T-helper 1 cell (primary cell): Measurements from ENCODE around the gene BTG4.

Source experiments
- DNase-seq, 5 donors: peaks; one replicate each; pipeline ENCODE4 v3.0.0-alpha.2; 2012 to 2020

Gene BTG4

DNA sequence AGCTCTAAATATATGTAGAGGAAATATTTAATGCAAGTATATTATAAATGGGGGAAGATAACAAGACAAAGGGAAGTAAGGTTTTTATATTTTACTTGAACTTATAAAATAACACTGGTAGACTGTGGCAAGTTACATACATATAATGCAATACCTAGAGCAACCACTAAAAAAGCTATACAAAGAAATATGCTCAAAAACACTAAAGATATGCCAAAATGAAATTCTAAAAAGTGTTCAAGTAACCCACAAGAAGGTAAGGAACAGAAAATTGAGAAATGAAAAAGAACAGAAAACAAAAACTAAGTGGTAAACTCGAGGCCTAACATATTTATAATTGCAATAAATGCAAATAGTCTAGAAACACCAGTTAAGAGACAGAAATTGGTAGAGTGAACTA is 32.5 kb downstream of the BTG4 start:
- DNase-seq, result no peak

DNA sequence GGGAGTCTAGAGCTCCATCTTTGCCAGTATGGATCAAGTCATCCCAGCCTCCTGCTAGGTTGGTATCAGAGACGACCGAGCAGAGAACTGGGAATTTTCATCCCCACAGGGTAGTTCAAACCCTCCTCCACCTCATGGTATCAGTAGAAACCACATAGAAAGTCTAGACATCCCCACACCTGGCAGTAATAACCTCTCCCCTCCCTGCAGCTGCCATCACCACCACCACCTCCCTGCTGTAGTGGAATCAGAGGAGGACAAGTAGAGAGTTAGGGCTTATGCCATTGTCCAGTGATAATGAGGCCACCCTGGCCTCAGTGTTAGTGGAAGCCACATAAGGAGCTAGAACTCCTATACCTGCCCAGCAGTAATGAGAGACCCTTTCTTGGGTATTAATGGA is 34.3 kb downstream of the BTG4 start:
- DNase-seq, result no peak

DNA sequence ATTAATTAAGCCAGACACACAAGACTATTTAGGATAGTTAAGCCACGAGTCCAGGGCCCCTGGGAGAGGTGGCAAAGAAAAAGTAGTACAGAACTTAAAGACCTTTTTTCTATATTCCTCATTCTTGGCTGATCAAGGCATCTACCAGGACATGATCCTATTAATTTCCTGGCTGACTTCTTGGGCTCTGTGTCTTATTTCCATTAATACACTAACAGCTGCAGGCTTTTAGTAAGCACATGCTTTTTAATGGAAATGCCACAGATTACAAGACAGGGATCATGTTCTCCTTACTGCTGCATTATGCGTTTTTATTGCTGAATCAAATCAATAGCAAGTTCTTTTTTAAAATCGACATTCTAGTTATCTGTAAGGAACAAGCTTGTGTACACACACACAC is 35.2 kb downstream of the BTG4 start:
- no peak for DNase-seq

DNA sequence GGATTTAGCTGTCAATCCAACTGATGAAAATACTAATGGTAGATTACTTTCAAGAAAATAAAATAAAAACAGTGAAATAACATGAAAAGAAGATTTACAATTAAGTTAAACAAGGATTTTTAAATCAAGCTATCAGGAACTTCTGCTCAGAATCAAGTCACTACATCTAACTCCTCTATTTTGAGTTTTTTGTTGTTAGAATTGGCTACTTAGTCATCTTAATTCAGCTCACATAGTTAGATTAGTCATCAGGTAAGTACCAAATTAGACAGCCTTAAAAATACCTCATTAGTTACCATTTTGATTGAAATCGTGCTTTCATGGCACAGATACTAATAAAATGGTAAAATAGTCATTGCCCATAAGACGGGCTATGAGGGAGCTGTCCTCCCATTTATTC is 35.8 kb downstream of the BTG4 start:
- no peak for DNase-seq

DNA sequence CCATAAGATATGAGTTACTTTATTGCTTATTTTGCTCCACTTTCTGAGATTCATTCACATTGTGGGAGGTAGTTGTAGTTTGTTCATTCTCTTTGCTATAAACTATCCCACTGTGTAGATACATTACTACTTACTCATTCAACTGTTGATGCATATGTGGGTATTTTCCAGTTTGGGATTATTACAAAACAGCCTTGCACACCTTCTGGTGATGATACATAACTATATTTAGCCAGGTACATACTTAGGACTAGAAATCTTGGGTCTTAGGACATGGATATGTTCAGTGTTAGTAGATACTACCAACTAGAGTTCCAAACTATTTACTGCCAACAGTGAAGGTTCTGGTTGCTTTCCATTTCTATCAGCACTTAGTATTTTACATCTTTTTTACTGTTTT is 37.8 kb downstream of the BTG4 start:
- no peak for DNase-seq

DNA sequence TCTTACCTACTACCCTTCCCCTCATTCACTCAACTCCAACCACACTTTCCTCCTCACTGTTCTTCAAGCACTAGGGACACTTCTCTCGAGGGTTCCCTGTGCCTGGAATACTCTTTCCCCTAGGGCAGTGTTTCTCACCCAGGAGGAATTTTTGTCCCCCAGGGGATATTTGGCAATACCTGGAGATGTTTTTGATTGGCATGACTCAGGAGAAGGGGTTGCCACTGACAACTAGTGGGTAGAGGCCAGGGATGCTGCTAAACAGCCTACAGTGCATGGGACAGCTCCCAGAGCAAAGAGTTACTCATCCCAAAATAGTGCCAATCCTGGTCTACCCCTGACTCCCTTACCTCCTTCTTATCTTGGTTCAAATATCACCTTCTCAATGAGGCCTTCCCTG is 40.0 kb downstream of the BTG4 start:
- DNase-seq, result no peak

DNA sequence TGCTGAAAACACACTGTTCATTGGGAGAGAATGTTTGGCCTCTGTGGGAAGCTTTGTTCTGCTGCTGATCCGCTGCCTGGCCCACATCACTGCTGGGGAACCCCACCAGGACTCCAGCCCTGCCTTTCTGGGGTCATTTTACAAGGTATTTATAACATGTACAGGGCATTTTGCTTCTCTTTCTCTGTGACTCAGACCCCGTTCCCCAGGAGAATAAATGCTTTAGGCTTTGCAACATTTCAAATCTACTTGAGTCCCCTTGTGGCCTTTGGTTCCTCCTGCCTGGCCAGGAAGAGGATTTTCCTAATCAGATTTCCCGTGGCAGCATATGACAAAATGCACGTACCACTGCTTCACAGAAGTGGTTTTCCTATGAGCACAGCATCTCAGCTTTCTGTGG is 43.0 kb downstream of the BTG4 start:
- DNase-seq, result no peak

DNA sequence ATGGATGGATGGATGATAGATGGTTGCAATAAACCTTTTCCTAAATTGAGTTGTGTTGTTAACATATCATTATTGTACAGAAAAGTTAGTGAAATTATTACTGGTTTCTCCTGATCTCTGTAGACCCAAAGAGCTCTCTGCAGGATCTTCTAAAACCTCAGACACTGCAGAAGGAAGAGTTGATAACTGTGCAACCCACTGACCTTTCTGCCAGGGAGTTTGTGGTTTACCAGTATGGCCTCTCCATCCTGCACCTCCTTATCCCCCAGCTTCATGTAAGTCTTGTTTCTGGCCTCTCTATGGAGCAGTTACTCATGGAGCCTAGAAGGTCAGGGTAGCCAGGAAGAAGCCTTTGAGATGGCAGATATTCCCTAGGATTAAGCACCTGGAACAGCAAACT is 45.6 kb downstream of the BTG4 start:
- DNase-seq, result no peak

DNA sequence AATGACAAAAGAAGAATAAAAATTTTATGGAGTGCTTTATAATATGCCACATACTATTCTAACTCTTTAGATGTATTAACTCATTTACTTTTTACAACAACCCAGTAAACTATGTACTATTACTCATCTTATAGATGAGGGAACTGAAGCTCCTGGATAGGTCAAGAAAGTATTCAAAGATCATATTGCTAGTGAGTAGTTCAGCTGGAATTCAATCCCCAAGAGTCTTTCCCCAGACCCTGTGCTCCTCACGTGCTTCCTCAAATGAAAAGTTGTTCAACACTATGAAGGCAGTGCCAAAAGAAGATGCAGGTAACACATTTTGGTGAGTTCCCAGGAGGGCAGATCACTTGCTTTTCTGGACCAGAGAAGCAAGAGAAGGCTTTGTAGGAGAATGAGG is 46.8 kb downstream of the BTG4 start:
- DNase-seq, result no peak

DNA sequence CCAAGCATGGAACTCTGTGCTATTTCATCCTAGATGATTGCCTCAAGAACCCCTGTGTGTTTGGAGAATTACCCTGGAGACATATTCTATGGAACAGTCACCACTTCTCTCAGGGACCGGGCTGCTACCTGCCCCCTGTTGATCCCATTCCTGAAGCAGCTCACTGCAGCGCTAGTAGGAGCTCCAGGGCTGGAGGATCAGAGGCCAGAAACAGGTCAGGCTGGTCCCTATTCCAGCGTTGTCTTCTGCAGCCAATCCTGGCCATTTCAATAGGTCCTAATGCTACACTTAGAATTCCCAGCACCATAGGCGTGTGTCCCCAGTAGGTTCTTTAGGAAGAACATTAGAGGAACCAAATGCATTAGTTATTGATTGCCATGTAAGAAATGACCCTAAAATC is 48.9 kb downstream of the BTG4 start:
- no peak for DNase-seq

DNA sequence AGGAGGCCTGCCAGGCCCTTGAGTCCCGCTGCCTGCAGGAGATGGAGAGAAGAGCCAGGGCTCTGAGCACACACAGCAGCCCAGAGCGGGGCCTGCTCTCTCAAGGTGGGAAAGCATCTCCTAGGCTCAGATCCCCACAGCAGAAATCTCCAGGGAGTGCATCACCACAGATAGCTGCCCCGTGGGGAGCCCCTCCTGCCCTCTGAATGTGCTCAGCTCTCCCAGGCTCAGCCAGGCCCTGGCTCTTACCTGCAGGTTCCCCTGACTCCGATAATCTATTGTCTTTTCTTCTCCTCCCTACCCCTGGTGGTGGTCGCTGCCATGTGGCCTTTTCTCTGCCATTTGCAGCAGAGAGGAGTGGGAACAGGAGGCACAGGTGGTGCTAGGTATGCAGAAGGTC is 49.9 kb downstream of the BTG4 start:
- DNase-seq, result no peak

DNA sequence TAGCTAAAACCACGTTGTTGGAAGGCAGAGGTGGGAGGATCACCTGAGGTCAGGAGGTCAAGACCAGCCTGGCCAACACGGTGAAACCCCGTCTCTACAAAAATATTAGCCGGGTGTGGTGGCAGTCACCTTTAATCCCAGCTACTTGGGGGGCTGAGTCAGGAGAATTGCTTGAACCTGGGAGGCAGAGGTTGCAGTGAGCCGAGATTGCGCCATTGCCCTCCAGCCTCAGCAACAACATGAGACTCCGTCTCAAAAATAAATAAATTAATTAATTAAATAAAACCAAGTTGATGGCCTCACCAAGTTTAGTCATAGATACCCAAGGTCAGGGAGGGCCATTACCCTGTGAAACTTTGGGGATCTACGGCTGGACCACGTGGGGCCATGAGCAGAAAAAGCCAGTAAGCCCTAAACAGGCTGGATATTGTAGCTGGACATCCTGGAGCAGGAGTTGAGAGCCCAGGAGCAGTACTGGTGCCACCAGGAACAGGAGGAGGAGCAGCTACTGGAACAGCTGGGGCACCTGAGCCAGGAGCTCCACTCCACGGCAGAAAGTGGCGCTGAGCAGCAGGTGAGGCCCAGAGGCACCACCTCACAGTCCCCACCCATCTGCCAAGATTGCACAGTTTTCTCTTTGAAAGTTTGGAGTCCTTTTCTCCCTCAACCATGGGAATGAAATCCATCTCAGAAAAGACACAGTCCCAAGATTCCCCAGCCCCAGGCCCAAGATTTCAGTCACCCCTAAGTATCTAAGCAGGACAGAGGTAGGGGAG is 50.5 kb downstream of the BTG4 start:
- DNase-seq, result no peak

DNA sequence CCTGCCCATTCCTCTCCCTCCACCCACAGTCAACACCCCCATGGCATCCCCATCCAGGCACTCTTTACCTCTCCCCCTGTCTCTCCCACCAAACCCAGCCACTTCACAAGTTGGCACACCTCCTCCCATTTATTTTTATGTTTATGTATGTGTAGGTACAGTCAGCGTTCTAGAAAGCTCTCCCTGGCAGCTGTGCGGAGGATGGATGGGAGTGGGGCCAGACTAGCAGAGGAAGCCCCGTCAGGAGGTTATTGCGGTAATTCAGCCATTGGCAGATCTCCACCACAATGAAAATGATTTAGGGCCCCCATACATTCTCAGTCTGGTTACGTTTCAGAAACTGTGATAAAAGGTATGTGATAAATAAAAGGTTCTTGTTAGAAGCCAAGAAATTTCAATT is 51.3 kb downstream of the BTG4 start:
- DNase-seq, result no peak

DNA sequence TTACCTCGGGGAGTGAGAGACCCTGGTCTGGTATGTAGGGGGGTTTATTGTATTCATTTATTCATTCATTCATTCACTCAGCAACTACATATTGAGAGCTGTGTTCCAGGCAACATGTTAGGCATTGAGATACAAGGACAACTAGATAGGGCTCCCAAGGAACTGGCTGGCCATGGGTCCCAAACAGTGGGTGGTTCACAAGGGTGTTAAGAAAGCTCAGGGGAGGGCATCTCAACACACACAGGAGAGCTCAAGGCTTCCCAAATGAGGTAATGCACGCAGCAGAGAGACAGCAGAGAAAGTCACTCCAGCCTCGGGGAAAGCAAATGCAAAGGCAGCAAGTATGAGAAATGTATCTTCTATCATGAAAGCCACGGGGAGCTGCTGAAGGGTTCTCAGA is 51.8 kb downstream of the BTG4 start:
- no peak for DNase-seq

DNA sequence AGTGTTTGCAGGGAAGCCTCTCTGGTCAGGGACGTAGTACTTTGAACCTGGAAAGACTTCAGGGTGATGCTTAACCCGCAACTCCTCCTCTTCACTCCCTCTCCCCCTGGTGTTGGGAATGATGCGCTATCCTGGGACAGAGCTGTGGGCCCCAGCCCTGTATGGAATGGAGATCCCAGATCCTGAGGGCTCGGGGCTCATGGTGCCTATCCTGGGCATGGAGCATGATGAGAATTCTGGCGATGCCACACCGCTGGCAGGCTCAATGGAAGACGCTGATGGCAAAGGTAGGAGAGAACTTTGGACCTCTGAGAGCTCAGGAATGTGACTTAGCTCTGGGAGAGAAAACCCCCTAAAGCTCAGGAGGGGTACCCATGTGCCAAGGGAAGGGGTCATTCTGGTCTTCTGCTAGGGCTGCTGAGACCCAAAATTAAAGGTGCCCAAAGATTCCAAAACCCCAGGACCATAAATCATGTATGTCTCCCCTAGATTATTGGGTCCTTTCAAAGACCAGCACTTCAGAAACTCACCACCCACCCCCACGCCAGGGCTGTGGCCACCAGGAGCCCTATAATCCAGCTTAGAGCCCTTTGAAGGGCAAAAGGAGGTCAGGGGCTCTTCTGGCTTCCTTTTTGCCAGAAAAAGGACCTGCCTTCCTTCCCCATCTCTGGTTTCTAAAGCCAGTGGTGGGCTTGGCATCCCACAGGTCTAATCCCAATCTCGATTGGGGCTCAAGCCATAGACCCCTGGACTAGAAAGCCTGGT is 52.5 kb downstream of the BTG4 start:
- no peak for DNase-seq

DNA sequence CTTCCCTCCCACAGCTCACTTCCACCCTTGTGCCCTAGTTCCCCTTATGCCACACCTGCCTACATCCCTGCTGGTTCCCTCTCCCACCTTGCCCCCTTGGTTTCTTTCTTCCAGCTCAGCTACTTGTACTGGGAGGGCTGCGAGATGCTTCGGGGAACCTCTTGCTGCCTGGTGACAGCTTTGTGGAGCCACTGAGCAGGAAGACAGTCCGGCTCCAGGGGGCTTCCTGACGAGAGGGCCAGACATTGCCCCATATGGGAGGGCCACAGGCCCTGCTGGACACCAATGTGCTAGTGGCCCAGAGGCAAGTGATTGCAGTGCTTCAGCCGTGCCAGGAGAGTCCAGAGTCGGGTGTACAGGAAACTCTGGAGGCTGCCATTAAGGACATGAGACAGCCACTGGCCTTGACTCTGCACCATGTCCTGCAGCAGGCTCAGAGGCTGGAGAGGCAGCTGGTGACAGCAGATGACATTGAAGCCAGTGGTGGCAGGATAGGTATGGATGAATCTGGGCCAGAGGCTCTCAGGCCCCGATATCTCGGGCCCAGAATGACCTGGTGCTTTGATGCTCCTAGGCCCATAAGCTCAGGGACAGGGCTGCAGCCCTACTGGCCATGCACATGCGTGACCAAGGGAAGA is 54.3 kb downstream of the BTG4 start:
- no peak for DNase-seq

DNA sequence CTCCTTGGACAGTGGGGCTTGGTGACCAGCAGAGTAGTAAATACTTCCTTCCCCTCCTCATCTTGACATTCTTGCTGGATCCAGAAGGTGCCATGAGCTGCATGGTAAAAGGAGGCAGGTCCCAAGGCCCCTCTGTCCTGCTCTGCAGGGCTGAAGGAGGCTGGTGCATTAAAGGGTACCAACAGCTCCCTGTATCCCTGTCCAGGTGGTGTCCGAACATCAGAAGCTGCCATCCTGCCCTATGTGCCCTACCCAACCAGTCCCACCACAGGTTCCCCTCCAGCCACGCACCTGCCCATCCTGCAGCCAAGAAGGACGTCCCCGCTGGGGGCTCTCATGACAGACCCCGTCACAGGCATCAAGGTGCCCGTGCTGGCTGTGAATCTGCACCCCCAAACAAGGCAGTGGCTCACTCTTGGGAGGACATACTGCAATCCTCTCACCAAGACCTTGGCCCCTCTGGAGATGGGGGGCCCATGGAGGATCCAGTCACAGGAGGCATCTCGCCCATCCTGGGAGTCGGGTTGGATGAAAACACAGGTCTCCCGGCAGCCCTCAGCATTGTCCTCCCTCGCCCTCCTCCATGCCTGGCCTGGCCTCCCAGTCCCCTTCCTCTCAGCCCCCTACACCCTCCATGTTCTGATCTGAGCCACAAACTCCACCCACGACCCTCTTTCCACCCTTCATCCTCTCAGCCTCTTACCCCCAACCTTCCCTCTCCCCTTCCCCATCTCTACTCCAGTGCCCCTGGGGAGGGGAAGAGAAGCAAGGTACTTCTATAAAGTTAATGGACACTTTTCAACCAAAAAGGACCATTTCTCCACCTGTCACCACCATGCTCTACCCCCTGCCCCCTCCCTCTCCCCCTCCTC is 55.1 kb downstream of the BTG4 start:
- no peak for DNase-seq

DNA sequence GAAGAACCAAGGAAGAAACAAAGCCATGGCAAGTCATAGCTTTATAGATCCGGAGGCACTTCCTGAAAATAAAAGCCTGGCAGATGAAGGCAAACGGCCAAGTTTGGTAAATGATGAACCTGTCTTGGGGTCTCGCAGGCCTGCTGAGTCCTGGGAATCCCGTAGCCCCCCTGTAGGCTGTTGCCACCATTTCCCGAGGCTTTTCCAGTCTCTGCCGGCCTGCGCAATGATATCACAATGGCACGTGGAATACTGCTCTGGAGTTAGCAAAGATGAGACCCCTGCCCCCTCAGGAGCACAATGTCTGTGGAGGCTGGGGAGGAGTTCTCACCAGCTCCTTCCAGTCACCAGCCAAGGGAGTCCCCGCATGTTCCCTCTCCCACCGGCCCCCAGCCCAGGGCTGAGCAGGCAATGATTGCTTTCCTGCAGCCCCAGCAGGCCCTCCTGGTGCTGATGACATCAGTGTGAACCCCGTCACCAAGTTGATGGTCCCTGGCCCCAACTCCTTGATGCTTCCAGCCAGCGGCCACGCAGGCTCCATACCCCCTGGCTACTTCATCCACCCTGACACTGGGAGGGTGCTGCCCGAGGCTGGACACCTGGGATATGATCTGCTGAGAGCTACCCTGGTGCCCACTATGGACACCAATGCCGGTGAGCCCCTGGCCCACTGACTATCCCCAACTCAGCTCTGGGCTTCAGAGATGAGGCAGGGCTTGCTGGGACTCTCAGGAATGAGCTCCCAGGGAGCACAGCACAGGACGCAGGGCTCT is 55.9 kb downstream of the BTG4 start:
- DNase-seq, result no peak

DNA sequence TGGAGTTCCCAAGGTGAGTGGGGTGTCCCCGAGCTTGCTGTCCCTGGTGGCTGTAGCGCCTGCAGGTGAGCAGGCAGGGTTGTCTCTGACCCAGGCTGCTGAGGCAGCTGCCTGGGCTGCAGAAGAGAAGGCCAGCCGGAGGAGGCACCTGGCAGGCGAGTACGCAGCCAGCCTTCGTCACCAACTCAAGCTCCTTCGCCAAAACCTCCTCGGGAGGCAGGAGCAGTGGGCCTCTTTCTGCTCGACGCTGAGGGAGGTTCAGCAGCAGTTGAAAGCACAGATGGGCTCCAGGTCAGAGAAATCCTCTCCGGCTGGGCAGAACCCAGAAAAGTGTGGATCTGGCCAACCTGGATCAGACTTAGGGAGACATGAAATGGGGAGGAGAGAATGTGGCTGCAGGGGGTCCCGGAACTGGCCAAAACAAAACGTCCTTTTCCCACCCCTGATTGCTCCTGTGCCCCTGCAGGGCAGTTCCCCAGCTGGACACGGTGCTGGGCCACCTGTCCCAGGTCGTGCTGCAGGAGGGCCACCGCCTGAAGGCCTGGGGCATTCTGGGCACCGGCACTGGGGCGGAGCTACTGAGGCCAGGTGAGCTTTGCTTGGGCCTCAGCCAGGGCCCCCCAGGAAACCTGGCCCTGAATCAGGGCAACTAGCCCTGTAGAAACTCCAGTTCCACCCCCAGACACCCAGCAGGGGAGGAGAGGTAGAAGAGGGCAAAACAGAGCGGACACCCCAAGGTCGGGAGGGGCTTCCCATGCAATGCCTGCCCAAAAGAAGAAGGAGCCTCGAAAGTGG is 56.7 kb downstream of the BTG4 start:
- DNase-seq, result no peak

DNA sequence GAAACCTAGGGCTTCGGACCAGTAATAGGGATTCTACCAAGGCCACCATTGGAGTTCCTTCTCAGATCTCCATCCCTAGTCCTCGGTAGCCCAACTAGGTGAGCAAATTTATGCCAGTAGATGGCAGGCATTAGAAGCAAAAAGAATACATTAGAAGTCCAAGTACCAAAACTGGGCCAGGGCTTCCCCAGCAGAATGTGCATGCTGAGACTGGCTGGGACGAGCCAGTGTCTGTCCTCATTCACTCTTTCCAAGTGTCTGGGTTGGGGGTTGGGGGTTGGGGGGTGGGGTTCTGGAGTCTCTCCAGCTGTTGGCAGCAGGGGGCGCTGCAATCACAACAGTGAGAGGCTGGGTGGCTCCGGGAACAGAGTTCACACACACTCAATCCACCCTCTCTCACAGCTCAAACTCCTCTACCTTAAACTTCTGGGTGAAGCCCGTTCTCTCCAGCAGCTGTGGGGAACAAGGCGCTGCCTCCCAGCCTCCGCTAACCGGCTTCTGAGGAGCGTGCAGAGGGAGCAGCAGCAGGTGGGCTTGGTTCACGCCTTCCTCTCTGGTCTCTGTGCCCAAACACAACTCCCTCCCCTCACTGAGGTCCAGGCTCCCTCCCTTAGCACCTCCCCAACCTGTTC is 57.5 kb downstream of the BTG4 start:
- peak in 1 of 5 donors; percentile 13 for DNase-seq
